H7 (cell line): ENCODE data around the gene TMCC1. TPM values are rescaled to one million over a fixed set of nuclear protein-coding genes. Genes with fewer than 3 reads are reported as not detected.

Experiments used
- DNase-seq: peaks from one replicate; pipeline ENCODE4 v3.0.0; 2012
- H3K27me3 ChIP-seq: 2 replicates; pipeline ENCODE4 v1.6.0; 2011; ENCODE audit warnings: mild to moderate bottlenecking, low read length; ENCODE audit not compliant: control insufficient read depth, insufficient read depth
- H3K36me3 ChIP-seq: replicated peaks from 2 replicates; pipeline ENCODE4 v1.5.1; 2011; ENCODE audit warnings: low read length; ENCODE audit not compliant: control insufficient read depth, insufficient read depth
- H3K4me3 ChIP-seq: 2 replicates; pipeline ENCODE4 v1.5.1; 2011; ENCODE audit warnings: low read depth, mild to moderate bottlenecking, control low read depth, low read length, moderate library complexity; ENCODE audit not compliant: insufficient read depth
- total RNA-seq: library from RNA; depleted of rRNA; stranded (reverse); fragments of >200 nt; shearing (Covaris generic); gene quantifications from 2 replicates; pipeline ENCODE4 v1.2.3, GENCODE V29; 2014

TMCC1 gene
- total RNA-seq, 1 experiment from 2014 or later = 24.5 TPM

GRCh38 chr3:129672412-129672811, 221.1 kb downstream of the TMCC1 start:
- no peak for DNase-seq
- no peaks in the 10 kb centered on the region for H3K27me3 ChIP-seq
- no peak overlapping the region for H3K4me3 ChIP-seq
- H3K36me3 ChIP-seq = peaks cover 1% of the 10 kb centered on the region

DNA sequence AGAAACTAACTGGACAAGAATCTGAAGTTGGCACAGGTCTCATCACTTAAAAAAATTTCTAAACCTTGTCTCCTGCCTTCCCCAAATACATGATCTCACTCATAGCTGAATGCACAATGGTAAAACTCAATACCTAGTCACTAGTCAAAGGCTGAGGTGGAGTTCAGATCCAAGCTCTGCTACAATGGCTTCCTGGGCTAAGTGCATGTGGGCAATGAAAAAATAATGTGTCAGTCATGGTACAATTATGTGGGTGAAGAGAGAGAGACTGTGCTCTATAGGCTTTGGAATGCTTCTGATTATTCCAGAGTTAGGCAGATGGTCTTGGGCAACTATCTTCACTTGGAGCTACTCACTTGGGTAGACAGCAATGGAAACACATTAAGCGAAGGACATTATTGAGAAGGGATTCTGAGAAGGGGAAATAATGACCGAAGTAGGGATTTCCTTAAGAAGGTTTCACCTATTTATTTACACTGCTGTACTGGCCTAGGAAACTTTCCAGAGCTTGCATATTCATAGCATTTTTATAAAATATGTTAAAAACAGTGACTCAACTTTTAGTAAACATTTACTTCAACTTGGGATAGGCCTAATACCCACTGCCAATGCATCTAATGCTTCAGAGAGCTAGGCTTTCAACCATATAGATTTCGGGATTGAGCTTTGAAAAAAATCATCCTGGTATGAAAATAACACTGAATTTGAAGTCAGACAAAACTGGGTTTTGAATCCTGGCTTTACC, 228.3 kb downstream of the TMCC1 start:
- H3K4me3 ChIP-seq = no peak overlapping the region
- no peaks in the 10 kb centered on the region for H3K27me3 ChIP-seq
- DNase-seq = no peak
- H3K36me3 ChIP-seq = no peaks in the 10 kb centered on the region

DNA sequence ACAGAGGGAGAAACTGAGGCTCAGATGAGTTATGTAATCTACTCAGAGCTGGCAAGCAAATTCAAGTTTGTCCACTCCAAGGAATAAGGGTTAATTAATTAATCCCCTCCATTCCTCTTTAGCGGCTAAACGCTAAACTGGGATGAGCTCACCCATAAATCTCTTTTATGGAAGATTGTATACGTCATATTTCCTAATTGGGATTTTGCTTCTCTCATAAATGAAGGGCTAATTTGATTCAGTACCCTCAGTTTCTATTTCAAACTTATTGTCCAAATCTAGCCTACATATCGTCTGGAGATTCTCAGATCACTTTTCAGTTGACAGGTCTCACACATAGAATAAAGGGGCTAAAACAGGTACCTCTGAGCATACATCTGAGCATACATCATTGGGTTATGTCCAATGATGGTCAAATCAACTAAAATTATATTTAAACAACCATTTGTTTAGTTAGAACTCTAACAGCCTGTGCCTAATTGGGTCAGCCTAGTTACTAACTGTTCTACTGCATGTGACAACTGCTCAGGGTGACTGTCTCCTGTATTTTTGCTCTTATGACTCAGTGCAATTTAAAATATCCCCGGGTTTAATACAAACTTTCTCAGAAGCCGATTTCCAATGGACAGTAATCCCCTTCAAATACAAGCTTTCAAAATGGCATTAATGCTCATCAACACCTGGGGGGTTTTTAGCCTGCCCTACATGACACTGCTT, 229.4 kb downstream of the TMCC1 start:
- Histone ChIP-seq H3K36me3 (no peaks in the 10 kb centered on the region), H3K4me3 (no peak overlapping the region), H3K27me3 (no peaks in the 10 kb centered on the region)
- no peak for DNase-seq

DNA sequence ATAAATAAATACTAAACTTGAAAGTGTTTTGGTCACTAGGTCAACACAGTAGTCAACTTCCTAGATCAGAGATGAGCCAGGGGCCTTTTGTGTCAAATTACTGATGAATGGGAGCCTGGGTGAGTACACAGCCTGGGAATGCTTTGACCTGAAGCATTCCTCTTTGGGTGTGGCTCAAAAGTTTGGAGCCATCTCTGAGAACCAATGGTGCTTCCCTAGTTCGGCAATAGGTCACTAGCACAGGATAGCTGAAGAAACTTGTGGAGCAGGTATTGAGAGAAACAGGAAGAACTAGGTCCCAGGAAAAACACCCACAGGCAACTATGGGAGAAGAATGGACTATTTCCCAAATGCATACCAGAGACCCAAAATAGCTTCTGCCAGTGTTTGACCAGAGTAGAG, 230.5 kb downstream of the TMCC1 start:
- no peak for DNase-seq
- Histone ChIP-seq H3K4me3 (no peak overlapping the region), H3K36me3 (no peaks in the 10 kb centered on the region), H3K27me3 (no peaks in the 10 kb centered on the region)

GRCh38 chr3:129662191-129662608, 231.3 kb downstream of the TMCC1 start:
- no peaks in the 10 kb centered on the region for H3K27me3 ChIP-seq
- H3K36me3 ChIP-seq = no peaks in the 10 kb centered on the region
- DNase-seq = no peak
- H3K4me3 ChIP-seq = no peak overlapping the region

DNA sequence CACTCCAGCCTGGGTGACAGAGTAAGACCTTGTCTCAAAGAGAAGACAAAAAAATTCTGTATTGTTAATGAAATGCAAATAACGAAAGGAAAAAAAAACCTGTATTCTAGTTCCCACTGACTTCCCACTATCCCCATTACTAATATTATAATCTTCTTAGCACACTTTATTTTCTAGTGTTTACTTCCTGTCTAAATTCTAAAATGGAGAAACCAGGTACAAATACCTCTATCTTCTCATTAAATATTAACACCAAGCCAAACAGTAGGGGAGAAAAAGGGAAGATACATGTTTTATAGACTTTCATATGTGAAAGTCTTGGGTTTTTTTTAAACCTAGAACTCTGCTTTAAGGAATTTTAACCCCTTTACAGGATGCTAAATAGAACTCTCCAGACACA, 231.7 kb downstream of the TMCC1 start:
- Histone ChIP-seq H3K36me3 (no peaks in the 10 kb centered on the region), H3K4me3 (no peak overlapping the region), H3K27me3 (no peaks in the 10 kb centered on the region)
- DNase-seq = no peak

DNA sequence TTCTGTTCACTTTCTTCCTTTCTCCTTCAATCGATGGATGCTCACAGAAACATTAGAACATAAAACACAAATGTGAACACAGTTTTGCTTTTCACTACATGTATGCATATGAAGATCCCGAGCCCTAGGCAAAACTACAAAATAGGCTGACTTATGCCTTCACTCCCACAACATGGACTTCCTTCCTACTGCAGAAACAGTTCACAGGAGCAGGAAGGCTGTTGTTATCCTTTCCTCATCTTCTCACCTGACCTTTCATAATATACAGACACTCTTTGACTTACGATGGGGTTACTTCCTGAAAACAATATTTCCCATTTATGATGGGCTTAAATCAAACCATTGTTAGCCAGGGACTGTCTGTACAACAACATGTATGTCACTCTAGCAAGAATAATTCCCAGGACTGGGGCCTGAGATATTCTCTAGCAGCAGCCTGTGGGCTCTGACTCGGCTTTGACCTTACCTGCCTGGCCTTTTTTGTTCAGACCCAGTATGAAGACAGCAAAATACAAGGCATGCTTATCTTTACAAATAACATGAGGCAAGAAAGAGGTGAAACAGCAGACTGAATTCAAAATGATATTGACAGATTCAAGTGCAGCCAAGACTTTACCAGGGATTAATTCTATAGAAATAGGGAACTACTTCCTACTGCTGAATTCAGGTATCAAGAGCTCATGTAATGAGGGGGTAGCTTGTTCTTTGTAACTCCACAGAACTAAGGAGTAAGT, 235.2 kb downstream of the TMCC1 start:
- Histone ChIP-seq H3K27me3 (no peaks in the 10 kb centered on the region), H3K36me3 (no peaks in the 10 kb centered on the region), H3K4me3 (no peak overlapping the region)
- DNase-seq = no peak

GRCh38 chr3:129657261-129658046, 236.1 kb downstream of the TMCC1 start:
- H3K36me3 ChIP-seq = no peaks in the 10 kb centered on the region
- H3K4me3 ChIP-seq = no peak overlapping the region
- no peak for DNase-seq
- H3K27me3 ChIP-seq = no peaks in the 10 kb centered on the region

DNA sequence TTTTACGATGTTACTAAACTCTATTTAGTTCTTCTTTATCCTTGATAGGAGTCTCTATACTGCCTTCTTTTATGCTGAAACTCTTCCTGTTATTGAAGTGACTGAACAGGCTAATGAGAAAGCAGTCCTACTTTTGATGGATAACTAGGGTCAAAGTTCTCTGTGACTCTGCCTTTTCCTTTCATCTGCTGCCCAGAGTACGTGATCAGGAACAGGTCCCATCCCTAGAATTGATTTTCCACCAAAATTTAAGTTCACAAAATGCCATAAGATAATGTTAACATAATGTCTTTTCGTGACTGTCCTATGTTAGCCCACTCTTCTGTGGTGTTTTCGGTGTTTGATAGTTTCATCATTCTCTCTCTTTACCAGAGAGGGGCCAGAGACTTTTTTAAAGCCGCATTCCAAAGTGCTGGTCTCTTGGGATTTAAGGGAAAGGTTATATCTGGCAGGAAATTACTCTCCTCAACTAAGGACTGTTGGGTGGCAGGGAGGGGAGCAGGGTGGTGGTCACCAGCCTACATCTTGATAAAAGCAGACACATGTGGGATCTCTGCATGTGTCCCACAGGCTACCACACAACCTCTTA, 236.8 kb downstream of the TMCC1 start:
- Histone ChIP-seq H3K4me3 (no peak overlapping the region), H3K27me3 (no peaks in the 10 kb centered on the region), H3K36me3 (no peaks in the 10 kb centered on the region)
- no peak for DNase-seq

DNA sequence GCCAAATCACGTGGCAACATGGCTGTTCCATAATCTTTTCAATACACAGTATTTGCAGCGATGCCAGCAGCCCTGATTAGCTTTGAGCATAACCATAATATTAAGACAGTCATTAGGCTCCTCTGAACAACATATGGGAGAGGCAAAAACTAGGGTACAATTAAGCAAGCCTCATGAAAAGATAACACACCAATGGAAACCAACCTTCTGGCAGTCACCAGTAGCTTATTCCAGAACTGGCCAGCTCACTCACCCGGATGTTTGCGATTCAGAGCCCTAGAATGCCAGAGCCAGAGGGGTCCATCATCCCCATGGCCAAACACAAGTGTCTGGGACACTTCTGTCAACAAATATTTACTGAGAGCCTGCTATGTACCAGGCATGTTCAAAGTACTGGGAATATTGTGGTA, 238.2 kb downstream of the TMCC1 start:
- Histone ChIP-seq H3K36me3 (no peaks in the 10 kb centered on the region), H3K4me3 (no peak overlapping the region), H3K27me3 (no peaks in the 10 kb centered on the region)
- no peak for DNase-seq

DNA sequence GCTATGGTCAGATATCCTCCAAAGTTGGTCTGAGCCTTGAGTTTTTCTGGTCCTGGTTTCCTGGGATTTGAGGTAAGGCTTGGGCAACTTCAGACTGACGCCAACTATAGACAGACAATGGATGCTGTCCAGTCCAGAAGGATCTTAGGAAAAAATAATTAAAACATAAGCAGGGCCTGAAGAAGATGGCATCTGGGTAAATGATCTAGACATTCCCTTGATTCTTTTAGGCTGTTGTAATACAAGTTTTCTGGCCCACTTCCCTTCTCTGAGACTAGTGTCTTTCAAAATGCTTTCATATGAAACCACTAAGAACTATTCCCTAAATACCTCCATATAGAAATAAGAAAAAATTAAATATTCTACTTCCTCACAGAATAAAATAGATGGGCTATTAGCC, 239.4 kb downstream of the TMCC1 start:
- Histone ChIP-seq H3K27me3 (no peaks in the 10 kb centered on the region), H3K4me3 (no peak overlapping the region), H3K36me3 (no peaks in the 10 kb centered on the region)
- no peak for DNase-seq

GRCh38 chr3:129653019-129653418, 240.5 kb downstream of the TMCC1 start:
- no peaks in the 10 kb centered on the region for H3K27me3 ChIP-seq

GRCh38 chr3:129651435-129652202, 241.9 kb downstream of the TMCC1 start:
- H3K27me3 ChIP-seq = no peaks in the 10 kb centered on the region
- H3K36me3 ChIP-seq = no peaks in the 10 kb centered on the region
- H3K4me3 ChIP-seq = no peak overlapping the region
- no peak for DNase-seq

More at GRCh38 chr3:129653019-129653418, 240.5 kb downstream of the TMCC1 start:
- Histone ChIP-seq H3K4me3 (no peak overlapping the region), H3K36me3 (no peaks in the 10 kb centered on the region)
- no peak for DNase-seq
